Activated naive CD4-positive, alpha-beta T cell treated with anti-CD3 and anti-CD28 coated beads, Interleukin-2, amount 50 U/mL, for 16 hours (primary cell): ENCODE data around the gene MMP2.

Source experiments
- DNase-seq: peaks from one replicate; pipeline ENCODE4 v3.0.0-alpha.2; 2020

Gene MMP2

GRCh38 chr16:55521792-55522191 is 42.8 kb downstream of the MMP2 start:
- DNase-seq, result no peak

- DNase-seq, result no peak
Measured at GRCh38 chr16:55526441-55526840, 47.4 kb downstream of the MMP2 start.

GRCh38 chr16:55527885-55528284 is 48.9 kb downstream of the MMP2 start:
- DNase-seq, result no peak

- no peak for DNase-seq
Measured at GRCh38 chr16:55529018-55529417, 50.0 kb downstream of the MMP2 start.

- no peak for DNase-seq
Measured at GRCh38 chr16:55530316-55530856, 51.4 kb downstream of the MMP2 start.

GRCh38 chr16:55532227-55532626 is 53.2 kb downstream of the MMP2 start:
- DNase-seq, result no peak

GRCh38 chr16:55534756-55535155 is 55.8 kb downstream of the MMP2 start:
- DNase-seq, result no peak

GRCh38 chr16:55539049-55539448 is 60.1 kb downstream of the MMP2 start:
- DNase-seq, result no peak

- no peak for DNase-seq
Measured at GRCh38 chr16:55539488-55539887, 60.5 kb downstream of the MMP2 start.

- DNase-seq, result no peak
Measured at GRCh38 chr16:55540221-55540620, 61.2 kb downstream of the MMP2 start.

- DNase-seq, result no peak
Measured at GRCh38 chr16:55542459-55543082, 63.6 kb downstream of the MMP2 start.

GRCh38 chr16:55543472-55543871 is 64.5 kb downstream of the MMP2 start:
- no peak for DNase-seq

- no peak for DNase-seq
Measured at GRCh38 chr16:55552621-55553020, 73.6 kb downstream of the MMP2 start.

- DNase-seq, result no peak
Measured at GRCh38 chr16:55555436-55555835, 76.4 kb downstream of the MMP2 start.
